Fibroblast of lung (primary cell): ENCODE results near the gene CELF2. TPM values are rescaled to one million over a fixed set of nuclear protein-coding genes. Genes with fewer than 3 reads are reported as not detected.

Experiments used
- DNase-seq, 2 donors: peaks; one replicate each; pipeline versions ENCODE4 v3.0.0 to v3.0.0-alpha.2; 2010; ENCODE audit warnings: low read depth in 2 of 2
- H2AFZ ChIP-seq: 2 replicates; pipeline ENCODE4 v1.5.1; 2012; ENCODE audit warnings: low read length, control low read depth, inconsistent platforms
- H3K27ac ChIP-seq: 2 replicates; pipeline ENCODE4 v1.5.1; 2011; ENCODE audit warnings: low read length, control low read depth; ENCODE audit not compliant: insufficient read depth
- H3K27me3 ChIP-seq: 2 replicates; pipeline ENCODE4 v1.5.1; 2011; ENCODE audit warnings: mild to moderate bottlenecking, low read length; ENCODE audit not compliant: control insufficient read depth, insufficient read depth
- H3K36me3 ChIP-seq: 2 replicates; pipeline ENCODE4 v1.5.1; 2011; ENCODE audit warnings: low read length; ENCODE audit not compliant: control insufficient read depth, insufficient read depth
- H3K4me1 ChIP-seq: 2 replicates; pipeline ENCODE4 v1.5.1; 2011; ENCODE audit warnings: low read length; ENCODE audit not compliant: control insufficient read depth, insufficient read depth; ENCODE audit errors: extremely low read depth
- H3K4me2 ChIP-seq: 2 replicates; pipeline ENCODE4 v1.5.1; 2011; ENCODE audit warnings: low read length, control low read depth; ENCODE audit not compliant: insufficient read depth; ENCODE audit errors: extremely low read depth
- H3K4me3 ChIP-seq, 4 experiments: fragments of 200-600 bp in 1 of 4; sonication (generic) in 1 of 4; replicated peaks in 1 of 4; 2 replicates each; pipeline ENCODE4 v1.5.1; 2011 to 2016; ENCODE audit warnings: low read length in 4 of 4, low read depth in 3 of 4, mild to moderate bottlenecking in 3 of 4, control low read depth in 2 of 4, inconsistent platforms in 1 of 4, mixed read lengths in 1 of 4; ENCODE audit not compliant: insufficient read depth in 1 of 4; ENCODE audit errors: control extremely low read depth in 1 of 4
- H3K79me2 ChIP-seq: 2 replicates; pipeline ENCODE4 v1.5.1; 2012; ENCODE audit warnings: mild to moderate bottlenecking, low read length, inconsistent platforms; ENCODE audit not compliant: control insufficient read depth, insufficient read depth
- H3K9ac ChIP-seq: 2 replicates; pipeline ENCODE4 v1.5.1; 2011; ENCODE audit warnings: mild to moderate bottlenecking, low read length, control low read depth; ENCODE audit not compliant: insufficient read depth
- H3K9me3 ChIP-seq: 2 replicates; pipeline ENCODE4 v1.5.1; 2012; ENCODE audit warnings: low read depth, low read length; ENCODE audit not compliant: control insufficient read depth, insufficient read depth
- H4K20me1 ChIP-seq: 2 replicates; pipeline ENCODE4 v1.5.1; 2011; ENCODE audit warnings: low read length; ENCODE audit not compliant: control insufficient read depth, insufficient read depth; ENCODE audit errors: extremely low read depth
- EZH2 ChIP-seq: IDR thresholded peaks from 2 replicates; pipeline ENCODE4 v1.5.1; 2012; ENCODE audit warnings: low read length, control low read depth, mild to moderate bottlenecking; ENCODE audit errors: missing control alignments
- polyA plus RNA-seq, 2 donors: library from polyadenylated mRNA; depleted of rRNA in 1 of 2; stranded (reverse) in 1 of 2; unstranded in 1 of 2; fragments of >200 nt; gene quantifications; 2 replicates each; pipeline ENCODE4 v1.2.1, GENCODE V29; 2011 to 2012; ENCODE audit warnings: missing spikeins in 1 of 2
- total RNA-seq: library from RNA; depleted of rRNA; stranded (reverse); fragments of >200 nt; gene quantifications from 2 replicates; pipeline ENCODE4 v1.2.1, GENCODE V29; 2014
- TF ChIP-seq, protein P1 (sequence below), 2 donors: IDR thresholded peaks in 1 of 2; conservative IDR thresholded peaks in 1 of 2; 1 replicate in 1 of 2; 2 replicates in 1 of 2; pipeline ENCODE4 v1.5.1; 2011 to 2012; ENCODE audit warnings: low read length in 2 of 2, control low read depth in 1 of 2, inconsistent platforms in 1 of 2, low read depth in 1 of 2, mild to moderate bottlenecking in 1 of 2

The CELF2 gene
- total and polyA plus RNA-seq, 2 donors (not counting 1 experiment from before 2014, with no cell fraction given) = 16.9 to 25.1 TPM

DNA sequence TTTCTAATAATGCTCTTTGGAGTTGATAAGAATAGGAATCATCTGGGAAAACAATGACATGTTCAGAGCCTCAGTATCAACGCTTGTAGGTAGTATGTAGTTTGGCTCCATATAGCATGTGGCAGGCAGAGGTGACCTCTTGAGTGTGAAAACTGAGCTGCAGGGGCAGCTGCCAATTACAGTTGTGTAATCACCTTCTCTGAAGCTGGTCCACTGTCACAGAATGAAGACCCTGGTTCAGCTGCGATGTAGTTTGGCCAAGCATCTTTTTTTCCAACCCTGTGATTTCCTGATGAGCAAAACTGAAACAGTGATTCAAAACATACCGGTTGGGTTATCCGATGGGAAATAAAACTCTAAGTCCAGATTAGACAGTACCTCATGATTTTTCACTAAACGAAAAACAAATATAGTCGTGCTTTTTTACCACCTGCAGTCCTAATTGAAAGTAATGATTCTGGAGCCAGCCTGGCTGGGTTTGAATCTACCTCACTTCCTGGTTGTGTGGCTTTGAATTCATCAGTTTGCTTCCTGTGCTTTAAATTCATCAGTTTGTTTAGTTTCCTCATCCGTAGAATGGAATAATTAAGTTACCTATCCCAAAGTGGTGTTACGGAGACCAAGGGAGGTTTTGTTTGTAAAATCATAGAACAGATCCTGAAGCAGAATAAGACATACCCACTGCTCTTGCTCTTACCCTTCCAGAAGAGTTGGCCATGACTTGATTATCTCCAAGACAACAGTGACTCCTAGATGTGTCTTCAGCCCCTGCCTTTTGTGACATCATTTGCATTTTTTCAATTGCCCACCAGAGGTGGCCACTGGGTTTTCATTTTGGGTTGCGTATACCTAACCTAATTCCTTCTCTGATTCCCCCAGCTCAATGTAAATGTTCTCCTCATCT, 87.4 kb downstream of the CELF2 start:
- no peak for TF ChIP-seq EZH2
- TF ChIP-seq, protein P1, sequence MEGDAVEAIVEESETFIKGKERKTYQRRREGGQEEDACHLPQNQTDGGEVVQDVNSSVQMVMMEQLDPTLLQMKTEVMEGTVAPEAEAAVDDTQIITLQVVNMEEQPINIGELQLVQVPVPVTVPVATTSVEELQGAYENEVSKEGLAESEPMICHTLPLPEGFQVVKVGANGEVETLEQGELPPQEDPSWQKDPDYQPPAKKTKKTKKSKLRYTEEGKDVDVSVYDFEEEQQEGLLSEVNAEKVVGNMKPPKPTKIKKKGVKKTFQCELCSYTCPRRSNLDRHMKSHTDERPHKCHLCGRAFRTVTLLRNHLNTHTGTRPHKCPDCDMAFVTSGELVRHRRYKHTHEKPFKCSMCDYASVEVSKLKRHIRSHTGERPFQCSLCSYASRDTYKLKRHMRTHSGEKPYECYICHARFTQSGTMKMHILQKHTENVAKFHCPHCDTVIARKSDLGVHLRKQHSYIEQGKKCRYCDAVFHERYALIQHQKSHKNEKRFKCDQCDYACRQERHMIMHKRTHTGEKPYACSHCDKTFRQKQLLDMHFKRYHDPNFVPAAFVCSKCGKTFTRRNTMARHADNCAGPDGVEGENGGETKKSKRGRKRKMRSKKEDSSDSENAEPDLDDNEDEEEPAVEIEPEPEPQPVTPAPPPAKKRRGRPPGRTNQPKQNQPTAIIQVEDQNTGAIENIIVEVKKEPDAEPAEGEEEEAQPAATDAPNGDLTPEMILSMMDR (conservative IDR thresholded peaks at IDR 0.05 in 1 of 2, IDR thresholded peaks at IDR 0.05 in 1 of 2; ENCODE audit: low read depth in 1 of 2, low read length in 2 of 2) = no peak
- Histone ChIP-seq H2AFZ (no peak overlapping the region), H3K79me2 (no peaks in the 10 kb centered on the region), H3K4me2 (no peak overlapping the region), H3K4me1 (no peaks in the 10 kb centered on the region), H3K4me3 (no peak overlapping the region), H3K36me3 (no peaks in the 10 kb centered on the region), H3K9me3 (no peaks in the 10 kb centered on the region), H3K27me3 (no peaks in the 10 kb centered on the region), H3K27ac (no peak overlapping the region), H3K9ac (no peak overlapping the region), H4K20me1 (no peaks in the 10 kb centered on the region)
- no peak for DNase-seq

DNA sequence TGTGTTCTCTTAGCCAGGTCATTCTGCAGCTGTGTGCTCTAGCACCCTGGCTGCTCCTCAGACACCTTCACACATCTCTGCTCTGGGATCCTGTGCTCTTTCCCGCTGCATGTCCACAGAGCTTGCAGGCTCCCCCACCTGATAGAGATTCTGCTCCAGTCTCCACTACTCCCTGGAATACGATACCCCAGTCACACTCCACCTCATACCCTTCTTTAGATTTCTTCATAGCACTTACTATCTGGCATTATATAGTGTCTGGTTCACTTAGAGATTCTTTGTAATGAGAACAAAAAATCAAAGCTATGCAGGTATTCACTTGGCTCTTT, 88.0 kb downstream of the CELF2 start:
- no peaks in the 10 kb centered on the region for H3K79me2 ChIP-seq
- H3K27ac ChIP-seq = no peak overlapping the region
- no peak overlapping the region for H3K4me2 ChIP-seq
- H3K4me1 ChIP-seq = no peaks in the 10 kb centered on the region
- H4K20me1 ChIP-seq = no peaks in the 10 kb centered on the region
- H3K27me3 ChIP-seq = no peaks in the 10 kb centered on the region
- no peak overlapping the region for H3K9ac ChIP-seq
- no peaks in the 10 kb centered on the region for H3K9me3 ChIP-seq
- no peak overlapping the region for H2AFZ ChIP-seq
- TF ChIP-seq, protein P1 (conservative IDR thresholded peaks at IDR 0.05 in 1 of 2, IDR thresholded peaks at IDR 0.05 in 1 of 2; ENCODE audit: low read depth in 1 of 2, low read length in 2 of 2) = no peak
- TF ChIP-seq EZH2 = no peak
- DNase-seq = no peak
- no peak overlapping the region for H3K4me3 ChIP-seq
- H3K36me3 ChIP-seq = no peaks in the 10 kb centered on the region

DNA sequence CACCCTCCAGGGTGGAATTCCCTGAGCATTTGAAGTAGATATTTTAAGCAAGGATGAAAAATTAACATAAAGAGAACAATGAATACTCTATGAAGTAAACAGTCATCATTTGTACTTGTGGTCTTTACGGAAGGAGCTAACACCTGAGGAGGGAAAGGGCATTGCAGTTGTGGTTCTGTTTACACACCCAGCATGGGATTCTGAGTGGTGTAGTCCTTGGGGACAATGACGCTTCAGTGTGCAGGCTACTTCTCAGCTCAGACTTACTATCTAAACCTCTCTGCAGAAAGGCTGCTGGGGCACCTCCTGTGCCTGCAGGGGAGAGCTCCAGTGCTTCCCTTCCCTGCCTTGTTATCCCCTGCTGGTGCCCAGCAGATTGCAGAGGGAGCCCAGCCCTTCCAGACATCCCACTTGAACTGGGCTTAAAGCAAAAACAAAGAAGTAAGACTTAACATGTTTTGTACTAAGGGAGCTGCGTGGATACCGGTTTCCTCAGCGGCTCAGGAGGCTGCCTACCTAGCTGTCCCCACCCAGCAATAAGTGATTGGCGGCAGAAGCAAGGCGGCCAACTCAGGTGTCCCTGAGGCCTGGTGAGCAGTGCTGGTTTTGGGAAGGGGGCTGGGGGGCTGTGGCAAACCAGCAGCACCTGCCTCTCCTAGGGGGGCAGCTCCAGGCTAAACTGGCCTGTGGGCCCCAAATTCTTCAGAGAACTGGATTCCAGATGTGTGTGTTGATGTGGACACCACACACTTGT, 89.1 kb downstream of the CELF2 start:
- no peak overlapping the region for H3K4me3 ChIP-seq
- H4K20me1 ChIP-seq = no peaks in the 10 kb centered on the region
- no peak overlapping the region for H3K27ac ChIP-seq
- H3K27me3 ChIP-seq = no peaks in the 10 kb centered on the region
- TF ChIP-seq EZH2 = no peak
- H3K36me3 ChIP-seq = no peaks in the 10 kb centered on the region
- no peaks in the 10 kb centered on the region for H3K79me2 ChIP-seq
- DNase-seq = no peak
- no peaks in the 10 kb centered on the region for H3K9me3 ChIP-seq
- H3K4me1 ChIP-seq = no peaks in the 10 kb centered on the region
- H2AFZ ChIP-seq = no peak overlapping the region
- H3K4me2 ChIP-seq = no peak overlapping the region
- no peak overlapping the region for H3K9ac ChIP-seq
